A172 (cell line): ENCODE data around the gene USP17L11. TPM values are rescaled to one million over a fixed set of nuclear protein-coding genes. Genes with fewer than 3 reads are reported as not detected.
"Not testable (repeated sequence)": the region's sequence is repeated elsewhere in the genome, so short reads cannot be mapped to it uniquely, and the experiment has no call there.

Source experiments
- DNase-seq: peaks from one replicate; pipeline ENCODE4 v3.0.0-alpha.2; 2015; ENCODE audit warnings: low spot score
- total RNA-seq: library from RNA; depleted of rRNA; stranded (reverse); fragments of >200 nt; shearing (Covaris generic); gene quantifications from 2 replicates; pipeline ENCODE4 v1.2.3, GENCODE V29; 2014; rRNA removed

The USP17L11 gene, protein sequence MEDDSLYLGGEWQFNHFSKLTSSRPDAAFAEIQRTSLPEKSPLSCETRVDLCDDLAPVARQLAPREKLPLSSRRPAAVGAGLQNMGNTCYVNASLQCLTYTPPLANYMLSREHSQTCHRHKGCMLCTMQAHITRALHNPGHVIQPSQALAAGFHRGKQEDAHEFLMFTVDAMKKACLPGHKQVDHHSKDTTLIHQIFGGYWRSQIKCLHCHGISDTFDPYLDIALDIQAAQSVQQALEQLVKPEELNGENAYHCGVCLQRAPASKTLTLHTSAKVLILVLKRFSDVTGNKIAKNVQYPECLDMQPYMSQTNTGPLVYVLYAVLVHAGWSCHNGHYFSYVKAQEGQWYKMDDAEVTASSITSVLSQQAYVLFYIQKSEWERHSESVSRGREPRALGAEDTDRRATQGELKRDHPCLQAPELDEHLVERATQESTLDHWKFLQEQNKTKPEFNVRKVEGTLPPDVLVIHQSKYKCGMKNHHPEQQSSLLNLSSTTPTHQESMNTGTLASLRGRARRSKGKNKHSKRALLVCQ
- not detected in 2 replicates for total RNA-seq

DNA sequence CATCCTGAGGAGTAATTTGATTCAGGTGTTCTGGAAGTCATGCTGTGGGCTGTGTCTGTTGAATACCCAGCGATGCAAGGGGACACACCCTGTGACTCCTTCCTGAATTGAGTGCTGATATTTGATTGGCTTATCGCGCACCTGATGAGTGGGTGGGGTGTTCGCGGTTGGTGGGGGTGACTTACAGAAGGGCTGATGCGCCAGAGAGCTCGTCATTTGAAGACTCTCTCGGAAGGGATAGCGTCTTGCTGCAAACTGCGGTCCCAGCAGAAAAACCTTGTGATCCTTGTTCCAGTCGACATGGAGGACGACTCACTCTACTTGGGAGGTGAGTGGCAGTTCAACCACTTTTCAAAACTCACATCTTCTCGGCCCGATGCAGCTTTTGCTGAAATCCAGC, at the start of gene USP17L11:
Gene USP17L11, plus strand, starts transcription at position 301 of the 400 bp plus-strand sequence. Its CDS starts 0 bp downstream, at position 301.
- DNase-seq: not testable (repeated sequence)

DNA sequence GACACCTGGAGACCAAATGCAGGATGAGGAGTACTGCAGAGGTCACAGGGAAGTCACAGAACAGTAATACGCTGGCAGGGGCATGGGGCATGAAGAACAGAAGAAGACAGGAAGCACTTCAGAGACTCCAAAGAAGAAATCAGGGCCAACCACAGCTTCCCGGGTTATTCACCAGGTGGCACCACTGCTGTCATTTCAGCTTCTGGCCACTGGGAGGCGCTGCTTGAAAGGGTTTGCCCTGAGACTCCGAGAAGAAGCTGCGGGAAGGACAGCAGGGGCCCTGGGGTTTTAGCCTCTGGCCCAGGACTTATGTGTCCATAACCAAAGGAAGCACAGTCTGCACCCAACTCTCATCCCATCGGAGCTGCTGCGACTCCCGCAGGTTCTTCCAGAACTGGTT, 49.2 kb upstream of the USP17L11 start:
- not testable (repeated sequence) for DNase-seq

DNA sequence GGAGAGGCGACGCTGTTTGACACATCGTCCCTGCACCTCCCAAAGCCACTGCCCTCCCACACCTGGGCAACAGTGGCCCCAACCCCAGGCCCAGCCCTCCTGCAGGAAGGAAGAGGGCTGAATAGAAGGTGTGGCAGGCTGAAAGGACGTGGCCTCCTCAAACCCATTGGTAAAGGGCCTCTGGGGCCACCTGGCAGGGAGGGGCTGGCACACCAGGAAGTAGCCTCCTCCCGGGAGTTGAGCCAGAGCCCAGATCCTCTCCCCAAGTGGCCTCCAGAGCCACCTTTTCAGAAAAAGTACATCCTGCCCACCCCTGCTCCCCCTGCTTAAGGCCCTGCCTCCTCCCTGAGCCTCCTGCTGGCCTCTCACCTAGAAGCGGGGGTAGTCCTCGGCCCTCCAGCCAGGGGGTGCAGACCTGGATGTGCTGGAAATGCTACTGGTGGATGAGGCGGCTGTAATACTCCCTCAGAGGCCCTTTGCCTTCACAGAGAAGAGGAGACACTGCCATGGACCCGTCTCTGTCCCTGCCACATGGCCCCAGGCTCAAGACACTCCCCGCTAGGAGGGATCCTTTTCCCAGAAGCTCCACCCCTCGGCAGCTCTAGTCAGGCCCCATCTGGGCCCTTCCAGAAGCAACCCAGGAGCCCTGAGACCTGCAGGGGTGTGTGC, 45.3 kb upstream of the USP17L11 start, which contains the start of gene FAM90A26:
Gene FAM90A26, plus strand, starts transcription at position 619 of the 669 bp plus-strand sequence. CDS start 2,764 bp downstream, outside the sequence.
- DNase-seq: not testable (repeated sequence)

DNA sequence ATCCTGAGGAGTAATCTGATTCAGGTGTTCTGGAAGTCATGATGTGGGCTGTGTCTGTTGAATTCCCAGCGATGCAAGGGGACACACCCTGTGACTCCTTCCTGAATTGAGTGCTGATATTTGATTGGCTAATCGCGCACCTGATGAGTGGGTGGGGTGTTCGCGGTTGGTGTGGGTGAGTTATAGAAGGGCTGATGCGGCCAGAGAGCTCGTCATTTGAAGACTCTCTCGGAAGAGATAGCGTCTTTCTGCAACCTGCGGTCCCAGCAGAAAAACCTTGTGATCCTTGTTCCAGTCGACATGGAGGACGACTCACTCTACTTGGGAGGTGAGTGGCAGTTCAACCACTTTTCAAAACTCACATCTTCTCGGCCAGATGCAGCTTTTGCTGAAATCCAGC, 4.8 kb upstream of the USP17L11 start, which contains the start of gene USP17L10:
Gene USP17L10, plus strand, starts transcription at position 301 of the 400 bp plus-strand sequence. Its CDS starts 0 bp downstream, at position 301.
- not testable (repeated sequence) for DNase-seq

DNA sequence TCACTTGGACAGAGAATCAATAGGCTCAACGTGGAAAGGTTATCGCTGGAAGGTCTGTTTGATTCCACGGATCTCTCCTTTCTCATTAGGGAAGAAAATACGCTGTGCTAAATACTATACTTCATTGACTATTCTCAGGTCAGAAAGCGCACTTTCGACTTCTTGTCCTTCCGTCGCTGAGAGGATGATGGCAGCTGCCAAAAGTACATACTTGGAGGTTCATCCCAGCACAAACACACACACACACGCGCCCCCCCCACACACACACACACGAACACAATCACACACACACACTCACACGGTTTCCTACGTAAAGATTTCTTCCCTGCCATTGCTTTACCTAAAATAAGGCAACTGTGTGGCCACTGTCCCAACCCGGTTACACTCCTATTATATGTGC, 504 bp upstream of the USP17L11 start:
- DNase-seq: not testable (repeated sequence)

DNA sequence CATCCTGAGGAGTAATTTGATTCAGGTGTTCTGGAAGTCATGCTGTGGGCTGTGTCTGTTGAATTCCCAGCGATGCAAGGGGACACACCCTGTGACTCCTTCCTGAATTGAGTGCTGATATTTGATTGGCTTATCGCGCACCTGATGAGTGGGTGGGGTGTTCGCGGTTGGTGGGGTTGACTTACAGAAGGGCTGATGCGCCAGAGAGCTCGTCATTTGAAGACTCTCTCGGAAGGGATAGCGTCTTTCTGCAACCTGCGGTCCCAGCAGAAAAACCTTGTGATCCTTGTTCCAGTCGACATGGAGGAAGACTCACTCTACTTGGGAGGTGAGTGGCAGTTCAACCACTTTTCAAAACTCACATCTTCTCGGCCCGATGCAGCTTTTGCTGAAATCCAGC, 4.6 kb downstream of the USP17L11 start, which contains the start of gene USP17L12:
Gene USP17L12, plus strand, starts transcription at position 301 of the 400 bp plus-strand sequence. Its CDS starts 0 bp downstream, at position 301.
- DNase-seq: not testable (repeated sequence)

DNA sequence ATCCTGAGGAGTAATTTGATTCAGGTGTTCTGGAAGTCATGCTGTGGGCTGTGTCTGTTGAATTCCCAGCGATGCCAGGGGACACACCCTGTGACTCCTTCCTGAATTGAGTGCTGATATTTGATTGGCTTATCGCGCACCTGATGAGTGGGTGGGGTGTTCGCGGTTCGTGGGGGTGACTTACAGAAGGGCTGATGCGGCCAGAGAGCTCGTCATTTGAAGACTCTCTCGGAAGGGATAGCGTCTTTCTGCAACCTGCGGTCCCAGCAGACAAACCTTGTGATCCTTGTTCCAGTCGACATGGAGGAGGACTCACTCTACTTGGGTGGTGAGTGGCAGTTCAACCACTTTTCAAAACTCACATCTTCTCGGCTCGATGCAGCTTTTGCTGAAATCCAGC, 9.4 kb downstream of the USP17L11 start, which contains the start of gene USP17L13:
Gene USP17L13, plus strand, starts transcription at position 301 of the 400 bp plus-strand sequence. Its CDS starts 0 bp downstream, at position 301.
- DNase-seq: not testable (repeated sequence)

DNA sequence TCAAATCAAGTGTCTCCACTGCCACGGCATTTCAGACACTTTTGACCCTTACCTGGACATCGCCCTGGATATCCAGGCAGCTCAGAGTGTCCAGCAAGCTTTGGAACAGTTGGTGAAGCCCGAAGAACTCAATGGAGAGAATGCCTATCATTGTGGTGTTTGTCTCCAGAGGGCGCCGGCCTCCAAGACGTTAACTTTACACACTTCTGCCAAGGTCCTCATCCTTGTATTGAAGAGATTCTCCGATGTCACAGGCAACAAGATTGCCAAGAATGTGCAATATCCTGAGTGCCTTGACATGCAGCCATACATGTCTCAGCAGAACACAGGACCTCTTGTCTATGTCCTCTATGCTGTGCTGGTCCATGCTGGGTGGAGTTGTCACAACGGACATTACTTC, 15.0 kb downstream of the USP17L11 start:
- DNase-seq: not testable (repeated sequence)

DNA sequence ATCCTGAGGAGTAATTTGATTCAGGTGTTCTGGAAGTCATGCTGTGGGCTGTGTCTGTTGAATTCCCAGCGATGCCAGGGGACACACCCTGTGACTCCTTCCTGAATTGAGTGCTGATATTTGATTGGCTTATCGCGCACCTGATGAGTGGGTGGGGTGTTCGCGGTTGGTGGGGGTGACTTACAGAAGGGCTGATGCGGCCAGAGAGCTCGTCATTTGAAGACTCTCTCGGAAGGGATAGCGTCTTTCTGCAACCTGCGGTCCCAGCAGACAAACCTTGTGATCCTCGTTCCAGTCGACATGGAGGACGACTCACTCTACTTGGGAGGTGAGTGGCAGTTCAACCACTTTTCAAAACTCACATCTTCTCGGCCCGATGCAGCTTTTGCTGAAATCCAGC, 18.9 kb downstream of the USP17L11 start, which contains the start of gene USP17L15:
Gene USP17L15, plus strand, starts transcription at position 301 of the 400 bp plus-strand sequence. Its CDS starts 0 bp downstream, at position 301.
- DNase-seq: not testable (repeated sequence)

DNA sequence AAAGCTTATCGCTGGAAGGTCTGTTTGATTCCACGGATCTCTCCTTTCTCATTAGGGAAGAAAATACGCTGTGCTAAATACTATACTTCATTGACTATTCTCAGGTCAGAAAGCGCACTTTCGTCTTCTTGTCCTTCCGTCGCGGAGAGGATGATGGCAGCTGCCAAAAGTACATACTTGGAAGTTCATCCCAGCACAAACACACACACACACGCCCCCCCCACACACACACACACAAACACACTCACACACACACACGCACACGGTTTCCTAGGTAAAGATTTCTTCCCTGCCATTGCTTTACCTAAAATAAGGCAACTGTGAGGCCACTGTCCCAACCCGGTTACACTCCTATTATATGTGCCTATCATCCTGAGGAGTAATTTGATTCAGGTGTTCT, 23.3 kb downstream of the USP17L11 start:
- not testable (repeated sequence) for DNase-seq

DNA sequence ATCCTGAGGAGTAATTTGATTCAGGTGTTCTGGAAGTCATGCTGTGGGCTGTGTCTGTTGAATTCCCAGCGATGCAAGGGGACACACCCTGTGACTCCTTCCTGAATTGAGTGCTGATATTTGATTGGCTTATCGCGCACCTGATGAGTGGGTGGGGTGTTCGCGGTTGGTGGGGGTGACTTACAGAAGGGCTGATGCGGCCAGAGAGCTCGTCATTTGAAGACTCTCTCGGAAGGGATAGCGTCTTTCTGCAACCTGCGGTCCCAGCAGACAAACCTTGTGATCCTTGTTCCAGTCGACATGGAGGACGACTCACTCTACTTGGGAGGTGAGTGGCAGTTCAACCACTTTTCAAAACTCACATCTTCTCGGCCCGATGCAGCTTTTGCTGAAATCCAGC, 28.4 kb downstream of the USP17L11 start, which contains the start of gene USP17L17:
Gene USP17L17, plus strand, starts transcription at position 301 of the 400 bp plus-strand sequence. Its CDS starts 0 bp downstream, at position 301.
- not testable (repeated sequence) for DNase-seq

DNA sequence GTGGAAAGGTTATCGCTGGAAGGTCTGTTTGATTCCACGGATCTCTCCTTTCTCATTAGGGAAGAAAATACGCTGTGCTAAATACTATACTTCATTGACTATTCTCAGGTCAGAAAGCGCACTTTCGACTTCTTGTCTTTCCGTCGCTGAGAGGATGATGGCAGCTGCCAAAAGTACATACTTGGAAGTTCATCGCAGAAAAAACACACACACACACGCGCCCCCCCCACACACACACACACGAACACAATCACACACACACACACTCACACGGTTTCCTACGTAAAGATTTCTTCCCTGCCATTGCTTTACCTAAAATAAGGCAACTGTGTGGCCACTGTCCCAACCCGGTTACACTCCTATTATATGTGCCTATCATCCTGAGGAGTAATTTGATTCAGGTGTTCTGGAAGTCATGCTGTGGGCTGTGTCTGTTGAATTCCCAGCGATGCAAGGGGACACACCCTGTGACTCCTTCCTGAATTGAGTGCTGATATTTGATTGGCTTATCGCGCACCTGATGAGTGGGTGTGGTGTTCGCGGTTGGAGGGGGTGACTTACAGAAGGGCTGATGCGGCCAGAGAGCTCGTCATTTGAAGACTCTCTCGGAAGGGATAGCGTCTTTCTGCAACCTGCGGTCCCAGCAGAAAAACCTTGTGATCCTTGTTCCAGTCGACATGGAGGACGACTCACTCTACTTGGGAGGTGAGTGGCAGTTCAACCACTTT, 32.9 kb downstream of the USP17L11 start, which contains the start of gene USP17L18:
Gene USP17L18, plus strand, starts transcription at position 678 of the 728 bp plus-strand sequence. Its CDS starts 0 bp downstream, at position 678.
- DNase-seq: not testable (repeated sequence)

DNA sequence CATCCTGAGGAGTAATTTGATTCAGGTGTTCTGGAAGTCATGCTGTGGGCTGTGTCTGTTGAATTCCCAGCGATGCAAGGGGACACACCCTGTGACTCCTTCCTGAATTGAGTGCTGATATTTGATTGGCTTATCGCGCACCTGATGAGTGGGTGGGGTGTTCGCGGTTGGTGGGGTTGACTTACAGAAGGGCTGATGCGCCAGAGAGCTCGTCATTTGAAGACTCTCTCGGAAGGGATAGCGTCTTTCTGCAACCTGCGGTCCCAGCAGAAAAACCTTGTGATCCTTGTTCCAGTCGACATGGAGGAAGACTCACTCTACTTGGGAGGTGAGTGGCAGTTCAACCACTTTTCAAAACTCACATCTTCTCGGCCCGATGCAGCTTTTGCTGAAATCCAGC, 37.9 kb downstream of the USP17L11 start, which contains the start of gene USP17L19:
Gene USP17L19, plus strand, starts transcription at position 301 of the 400 bp plus-strand sequence. Its CDS starts 0 bp downstream, at position 301.
- not testable (repeated sequence) for DNase-seq

DNA sequence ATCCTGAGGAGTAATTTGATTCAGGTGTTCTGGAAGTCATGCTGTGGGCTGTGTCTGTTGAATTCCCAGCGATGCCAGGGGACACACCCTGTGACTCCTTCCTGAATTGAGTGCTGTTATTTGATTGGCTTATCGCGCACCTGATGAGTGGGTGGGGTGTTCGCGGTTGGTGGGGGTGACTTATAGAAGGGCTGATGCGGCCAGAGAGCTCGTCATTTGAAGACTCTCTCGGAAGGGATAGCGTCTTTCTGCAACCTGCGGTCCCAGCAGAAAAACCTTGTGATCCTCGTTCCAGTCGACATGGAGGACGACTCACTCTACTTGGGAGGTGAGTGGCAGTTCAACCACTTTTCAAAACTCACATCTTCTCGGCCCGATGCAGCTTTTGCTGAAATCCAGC, 42.6 kb downstream of the USP17L11 start, which contains the start of gene USP17L20:
Gene USP17L20, plus strand, starts transcription at position 301 of the 400 bp plus-strand sequence. Its CDS starts 0 bp downstream, at position 301.
- not testable (repeated sequence) for DNase-seq

DNA sequence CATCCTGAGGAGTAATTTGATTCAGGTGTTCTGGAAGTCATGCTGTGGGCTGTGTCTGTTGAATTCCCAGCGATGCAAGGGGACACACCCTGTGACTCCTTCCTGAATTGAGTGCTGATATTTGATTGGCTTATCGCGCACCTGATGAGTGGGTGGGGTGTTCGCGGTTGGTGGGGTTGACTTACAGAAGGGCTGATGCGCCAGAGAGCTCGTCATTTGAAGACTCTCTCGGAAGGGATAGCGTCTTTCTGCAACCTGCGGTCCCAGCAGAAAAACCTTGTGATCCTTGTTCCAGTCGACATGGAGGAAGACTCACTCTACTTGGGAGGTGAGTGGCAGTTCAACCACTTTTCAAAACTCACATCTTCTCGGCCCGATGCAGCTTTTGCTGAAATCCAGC, 47.4 kb downstream of the USP17L11 start, which contains the start of gene USP17L21:
Gene USP17L21, plus strand, starts transcription at position 301 of the 400 bp plus-strand sequence. Its CDS starts 0 bp downstream, at position 301.
- not testable (repeated sequence) for DNase-seq

Other genes with a start within 250 kb of the USP17L11 start
- not detected in 2 replicates for gene FAM90A26, start 45.0 kb upstream of the USP17L11 start, total RNA-seq
- gene USP17L10, start 4.7 kb upstream of the USP17L11 start, total RNA-seq: not detected in 2 replicates
- gene USP17L12, start 4.7 kb downstream of the USP17L11 start, total RNA-seq: not detected in 2 replicates
- not detected in 2 replicates for gene USP17L13, start 9.5 kb downstream of the USP17L11 start, total RNA-seq
- not detected in 2 replicates for gene USP17L15, start 19.0 kb downstream of the USP17L11 start, total RNA-seq
- gene USP17L17, start 28.5 kb downstream of the USP17L11 start, total RNA-seq: not detected in 2 replicates
- not detected in 2 replicates for gene USP17L18, start 33.2 kb downstream of the USP17L11 start, total RNA-seq
- gene USP17L19, start 38.0 kb downstream of the USP17L11 start, total RNA-seq: not detected in 2 replicates
- not detected in 2 replicates for gene USP17L20, start 42.7 kb downstream of the USP17L11 start, total RNA-seq
- not detected in 2 replicates for gene USP17L21, start 47.5 kb downstream of the USP17L11 start, total RNA-seq
- not detected in 2 replicates for gene USP17L22, start 52.2 kb downstream of the USP17L11 start, total RNA-seq
- gene USP17L24, start 109.8 kb downstream of the USP17L11 start, total RNA-seq: not detected in 2 replicates
- not detected in 2 replicates for gene USP17L25, start 114.5 kb downstream of the USP17L11 start, total RNA-seq
- gene USP17L26, start 119.3 kb downstream of the USP17L11 start, total RNA-seq: not detected in 2 replicates
- not detected in 2 replicates for gene USP17L5, start 124.0 kb downstream of the USP17L11 start, total RNA-seq
- gene USP17L27, start 128.7 kb downstream of the USP17L11 start, total RNA-seq: not detected in 2 replicates
- gene USP17L28, start 133.5 kb downstream of the USP17L11 start, total RNA-seq: not detected in 2 replicates
- not detected in 2 replicates for gene USP17L29, start 138.2 kb downstream of the USP17L11 start, total RNA-seq
- not detected in 2 replicates for gene USP17L30, start 147.7 kb downstream of the USP17L11 start, total RNA-seq
- not detected in 2 replicates for gene DEFB131A, start 229.0 kb downstream of the USP17L11 start, total RNA-seq